HG03135 (cell line): ENCODE results near the gene MCOLN1.
"Not testable (repeated sequence)": the region's sequence is repeated elsewhere in the genome, so short reads cannot be mapped to it uniquely, and the experiment has no call there.

Experiments used
- ATAC-seq: cut with Tn5 transposase; IDR thresholded peaks from one replicate; pipeline ENCODE4 v1.9.1; 2021; ENCODE audit warnings: mild to moderate bottlenecking, moderate library complexity; ENCODE audit not compliant: unreplicated experiment

The MCOLN1 gene

GRCh38 chr19:7565332-7565731 is 42.9 kb downstream of the MCOLN1 start:
- ATAC-seq, result no peak

GRCh38 chr19:7570761-7571160 is 48.3 kb downstream of the MCOLN1 start:
- no peak for ATAC-seq

DNA sequence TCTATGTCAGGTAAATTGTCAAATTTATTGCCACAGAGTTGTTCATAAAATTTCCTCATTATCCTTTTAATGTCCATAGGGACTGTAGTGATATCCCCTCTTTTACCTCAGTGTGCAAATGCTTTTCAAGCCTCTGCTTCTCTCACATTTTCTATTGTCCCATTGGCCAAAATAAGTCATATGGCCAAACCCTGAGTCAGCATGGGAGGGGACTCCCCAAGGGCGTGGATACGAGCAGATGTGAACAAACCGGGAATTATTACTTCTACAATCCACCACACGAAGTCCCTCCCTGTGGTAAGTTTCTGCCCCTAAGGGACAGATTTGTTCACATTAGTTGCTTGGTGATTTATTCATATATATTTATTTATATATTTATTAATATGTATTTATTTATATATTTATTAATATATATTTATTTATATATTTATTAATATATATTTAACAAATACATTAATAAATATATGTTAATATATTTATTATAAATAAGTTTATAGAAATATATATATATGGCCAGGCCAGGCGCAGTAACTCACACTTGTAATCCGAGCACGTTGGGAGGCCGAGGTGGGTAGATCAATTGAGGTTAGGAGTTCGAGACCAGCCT is 53.1 kb downstream of the MCOLN1 start:
- no peak for ATAC-seq

GRCh38 chr19:7577422-7577821 is 55.0 kb downstream of the MCOLN1 start:
- not testable (repeated sequence) for ATAC-seq

GRCh38 chr19:7578127-7578526 is 55.7 kb downstream of the MCOLN1 start:
- ATAC-seq, result no peak

GRCh38 chr19:7579182-7579581 is 56.8 kb downstream of the MCOLN1 start:
- ATAC-seq, result no peak

- ATAC-seq, result no peak
These were observed 60.0 kb downstream of the MCOLN1 start for GRCh38 chr19:7582446-7582845.
